Peyer's patch (tissue), 4 donors: ENCODE results near the gene MMAB.

Source experiments
- POLR2A ChIP-seq, 2 donors: fragments of 450-650 bp; IDR thresholded peaks; one replicate each; pipeline ENCODE4 v1.5.1; 2017; ENCODE audit warnings: antibody characterized with exemption in 2 of 2, mild to moderate bottlenecking in 2 of 2, moderate library complexity in 2 of 2
- TF ChIP-seq, protein P1 (sequence below), 6 experiments: fragments of 450-650 bp in 4 of 6; fragments of 200-600 bp in 2 of 6; sonication (generic) in 1 of 6; IDR thresholded peaks; one replicate each; pipeline ENCODE4 v1.5.1; 2017 to 2019; ENCODE audit warnings: antibody characterized with exemption in 6 of 6, mild to moderate bottlenecking in 3 of 6, moderate library complexity in 1 of 6

DNA sequence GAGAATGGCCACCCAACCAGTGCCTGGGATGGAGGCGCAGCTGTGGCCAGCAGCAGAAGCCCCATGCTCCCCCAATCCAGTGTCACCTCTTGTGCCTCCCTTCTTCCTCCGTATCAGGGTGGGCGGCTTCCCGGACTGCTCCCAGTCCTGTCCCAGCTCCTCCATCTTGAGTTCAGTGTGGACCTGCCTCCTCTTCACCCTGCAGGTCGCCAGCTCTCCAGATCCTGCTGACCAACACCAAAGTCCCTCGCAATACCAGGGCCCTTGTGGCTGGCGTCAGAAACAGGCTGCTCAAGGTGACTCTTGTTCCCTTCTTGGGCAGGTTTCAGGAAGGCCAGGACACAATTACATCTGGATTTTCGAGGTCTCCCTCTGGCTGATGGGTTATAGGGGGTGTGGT lies 17.3 kb upstream of the MMAB start:
- TF ChIP-seq, protein P1, sequence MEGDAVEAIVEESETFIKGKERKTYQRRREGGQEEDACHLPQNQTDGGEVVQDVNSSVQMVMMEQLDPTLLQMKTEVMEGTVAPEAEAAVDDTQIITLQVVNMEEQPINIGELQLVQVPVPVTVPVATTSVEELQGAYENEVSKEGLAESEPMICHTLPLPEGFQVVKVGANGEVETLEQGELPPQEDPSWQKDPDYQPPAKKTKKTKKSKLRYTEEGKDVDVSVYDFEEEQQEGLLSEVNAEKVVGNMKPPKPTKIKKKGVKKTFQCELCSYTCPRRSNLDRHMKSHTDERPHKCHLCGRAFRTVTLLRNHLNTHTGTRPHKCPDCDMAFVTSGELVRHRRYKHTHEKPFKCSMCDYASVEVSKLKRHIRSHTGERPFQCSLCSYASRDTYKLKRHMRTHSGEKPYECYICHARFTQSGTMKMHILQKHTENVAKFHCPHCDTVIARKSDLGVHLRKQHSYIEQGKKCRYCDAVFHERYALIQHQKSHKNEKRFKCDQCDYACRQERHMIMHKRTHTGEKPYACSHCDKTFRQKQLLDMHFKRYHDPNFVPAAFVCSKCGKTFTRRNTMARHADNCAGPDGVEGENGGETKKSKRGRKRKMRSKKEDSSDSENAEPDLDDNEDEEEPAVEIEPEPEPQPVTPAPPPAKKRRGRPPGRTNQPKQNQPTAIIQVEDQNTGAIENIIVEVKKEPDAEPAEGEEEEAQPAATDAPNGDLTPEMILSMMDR (IDR thresholded peaks at IDR 0.05) = no peak
- TF ChIP-seq POLR2A (IDR thresholded peaks at IDR 0.05) = no peak
